B cell (primary cell): Measurements from ENCODE around the gene TCF7L1. TPM values are rescaled to one million over a fixed set of nuclear protein-coding genes. Genes with fewer than 3 reads are reported as not detected.

ENCODE experiments used
- ATAC-seq: fragments of 200-7000 bp; cut with Tn5 transposase; one replicate; pipeline ENCODE4 v1.10.0; 2021; ENCODE audit warnings: low read depth, mild to moderate bottlenecking, moderate number of reproducible peaks, moderate library complexity
- CTCF ChIA-PET: fragments of 350-600 bp; sonication (Branson Sonifier 250); formaldehyde crosslinking; loops from one replicate; lab custom pipeline; 2021; ENCODE audit warnings: antibody characterized with exemption, inconsistent platforms; lab: Charles Lee
- POLR2A ChIA-PET: fragments of 350-600 bp; sonication (Branson Sonifier 250); formaldehyde crosslinking; loops from one replicate; lab custom pipeline; 2021; ENCODE audit warnings: antibody characterized with exemption; lab: Charles Lee
- DNase-seq: peaks from one replicate; pipeline ENCODE4 v3.0.0; 2013
- H2AFZ ChIP-seq: 2 replicates; pipeline ENCODE4 v1.6.1; 2012; ENCODE audit warnings: mild to moderate bottlenecking, low read depth, low read length; ENCODE audit not compliant: insufficient read depth, poor library complexity, severe bottlenecking
- H3K27ac ChIP-seq, 2 donors: 1 replicate in 1 of 2; 2 replicates in 1 of 2; pipeline ENCODE4 v1.5.1; 2012 to 2013; ENCODE audit warnings: low read length in 2 of 2, mild to moderate bottlenecking in 2 of 2, moderate library complexity in 1 of 2
- H3K27me3 ChIP-seq, 4 experiments: fragments of 200-600 bp in 1 of 4; sonication (generic) in 1 of 4; replicated peaks in 1 of 4; 1 replicate in 2 of 4; 2 replicates in 2 of 4; pipeline versions ENCODE4 v1.6.1 to v1.7.0; 2013 to 2016; ENCODE audit warnings: low read length in 3 of 4, mild to moderate bottlenecking in 2 of 4, mixed read lengths in 1 of 4, moderate library complexity in 1 of 4; ENCODE audit not compliant: insufficient read depth in 4 of 4, control insufficient read depth in 3 of 4; ENCODE audit errors: control extremely low read depth in 1 of 4
- H3K36me3 ChIP-seq, 2 experiments: replicated peaks in 1 of 2; 1 replicate in 1 of 2; 2 replicates in 1 of 2; pipeline versions ENCODE4 v1.6.1 to v1.7.1; 2013; ENCODE audit warnings: low read length in 1 of 2; ENCODE audit not compliant: insufficient read depth in 2 of 2, control insufficient read depth in 1 of 2; ENCODE audit errors: control extremely low read depth in 1 of 2, extremely low read depth in 1 of 2
- H3K4me1 ChIP-seq, 2 donors: fragments of 200-600 bp in 1 of 2; sonication (generic) in 1 of 2; 1 replicate in 1 of 2; 2 replicates in 1 of 2; pipeline versions ENCODE4 v1.5.1 to v1.6.1; 2013 to 2017; ENCODE audit warnings: low read length in 2 of 2; ENCODE audit not compliant: control insufficient read depth in 2 of 2, insufficient read depth in 2 of 2
- H3K4me2 ChIP-seq: replicated peaks from 2 replicates; pipeline ENCODE3; 2012; ENCODE audit warnings: mild to moderate bottlenecking, low read depth, low read length; ENCODE audit not compliant: poor library complexity, severe bottlenecking
- H3K4me3 ChIP-seq, 5 experiments: fragments of 200-600 bp in 1 of 5; sonication (generic) in 1 of 5; 1 replicate in 3 of 5; 2 replicates in 2 of 5; pipeline versions ENCODE4 v1.5.1 to v1.7.0; 2011 to 2016; ENCODE audit warnings: low read length in 4 of 5, mild to moderate bottlenecking in 4 of 5, low read depth in 2 of 5, control low read depth in 1 of 5, moderate library complexity in 1 of 5; ENCODE audit not compliant: insufficient read depth in 1 of 5; ENCODE audit errors: control extremely low read depth in 1 of 5, extremely low read depth in 1 of 5
- H3K79me2 ChIP-seq: fragments of 200-600 bp; sonication (generic); one replicate; pipeline ENCODE4 v1.6.0; 2016; ENCODE audit warnings: low read length; ENCODE audit not compliant: control insufficient read depth, insufficient read depth
- H3K9ac ChIP-seq: fragments of 200-600 bp; sonication (generic); 2 replicates; pipeline ENCODE4 v1.6.1; 2017; ENCODE audit warnings: mild to moderate bottlenecking, low read length, moderate library complexity
- H3K9me3 ChIP-seq, 3 donors: one replicate each; pipeline versions ENCODE4 v1.6.1 to v1.7.1; 2013; ENCODE audit warnings: low read length in 2 of 3; ENCODE audit not compliant: control insufficient read depth in 2 of 3, insufficient read depth in 1 of 3; ENCODE audit errors: control extremely low read depth in 1 of 3
- H4K20me1 ChIP-seq: 2 replicates; pipeline ENCODE4 v1.6.0; 2012; ENCODE audit warnings: mild to moderate bottlenecking, low read length; ENCODE audit not compliant: insufficient read depth, control insufficient read depth, poor library complexity, severe bottlenecking
- H3K27ac Mint-ChIP-seq: one replicate; pipeline ENCODE4 v1.8.0; 2021; ENCODE audit warnings: mixed read lengths
- H3K27me3 Mint-ChIP-seq: one replicate; pipeline ENCODE4 v1.8.0; 2021; ENCODE audit warnings: mixed read lengths
- H3K4me1 Mint-ChIP-seq: one replicate; pipeline ENCODE4 v1.8.0; 2021; ENCODE audit warnings: mixed read lengths
- H3K4me3 Mint-ChIP-seq: one replicate; pipeline ENCODE4 v1.8.0; 2021; ENCODE audit warnings: mixed read lengths
- H3K9me3 Mint-ChIP-seq: one replicate; pipeline ENCODE4 v1.8.0; 2022; ENCODE audit warnings: mixed read lengths; ENCODE audit not compliant: insufficient read depth
- EZH2 ChIP-seq: IDR thresholded peaks from 2 replicates; pipeline ENCODE4 v1.6.1; 2012; ENCODE audit warnings: borderline replicate concordance, low read depth, mild to moderate bottlenecking, moderate library complexity, low read length; ENCODE audit not compliant: insufficient read depth, poor library complexity, severe bottlenecking
- WGBS: methylation state at CpG from one replicate; pipeline ENCODE4 v1.1.5; 2013; ENCODE audit warnings: missing lambda C conversion rate; ENCODE audit not compliant: insufficient coverage; 5-methylcytosine and 5-hydroxymethylcytosine counted together
- intact Hi-C: fragments of 100-400 bp; cut with micrococcal nuclease; formaldehyde crosslinking; loops from one replicate; pipeline ENCODE4 v1.10.0; 2022
- polyA plus RNA-seq: library from polyadenylated mRNA; depleted of rRNA; stranded (reverse); fragments of >200 nt; gene quantifications from 2 replicates; pipeline ENCODE4 v1.2.3, GENCODE V29; 2012
- total RNA-seq, 2 donors: library from RNA; stranded (reverse); fragments of 120-200 nt in 1 of 2; gene quantifications; 1 replicate in 1 of 2; 2 replicates in 1 of 2; pipeline versions ENCODE4 v1.2.3 to v1.2.4, GENCODE V29; 2013 to 2022
- TF ChIP-seq, protein P1 (sequence below): fragments of 200-600 bp; IDR thresholded peaks from one replicate; pipeline ENCODE4 v1.8.0; 2022; ENCODE audit warnings: antibody characterized with exemption, mild to moderate bottlenecking

TCF7L1 gene
- total and polyA plus RNA-seq, 2 donors (not counting 1 experiment from before 2014, with no cell fraction given): 0.67 to 0.81 TPM

DNA sequence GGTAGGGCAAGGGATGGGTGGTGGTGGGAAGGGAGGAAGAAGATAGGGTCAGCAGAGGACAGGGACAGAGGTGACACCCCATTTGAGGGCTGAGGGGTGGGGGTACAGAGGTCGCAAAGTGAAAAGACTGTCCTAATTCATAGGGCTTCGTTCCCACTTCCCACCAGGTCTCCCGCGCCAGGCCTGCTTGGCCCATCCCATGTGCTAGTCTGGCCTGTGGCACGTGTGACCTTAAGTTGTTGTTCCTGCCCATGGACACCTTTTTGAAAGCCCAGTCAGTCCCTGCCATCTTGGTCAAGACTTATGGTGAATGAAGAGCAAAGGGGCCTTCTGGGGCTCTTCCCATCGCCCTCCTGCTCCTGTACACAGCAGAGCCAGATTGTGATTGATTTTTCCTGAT, 148.4 kb downstream of the TCF7L1 start:
- no peak for ATAC-seq
- Mint-ChIP-seq H3K27me3 (peaks cover 7% of the 10 kb centered on the region), H3K9me3 (no peaks in the 10 kb centered on the region), H3K4me3 (no peak overlapping the region), H3K27ac (no peak overlapping the region), H3K4me1 (no peaks in the 10 kb centered on the region)
- no peak overlapping the region for H3K4me3 ChIP-seq
- H3K27me3 ChIP-seq: no peaks in the 10 kb centered on the region
- no peaks in the 10 kb centered on the region for H3K36me3 ChIP-seq
- H3K4me2 ChIP-seq: no peak overlapping the region
- H3K9me3 ChIP-seq: no peaks in the 10 kb centered on the region
- ChIA-PET POLR2A (no interaction called here), CTCF (interaction anchor here (1.5 kb wide), 1 partner anchor 19 kb away, joined by 3 read pairs; no protein-coding TSS in a partner anchor)
- intact Hi-C loops: loop anchor here (10.0 kb wide), 1 partner anchor 147 kb away; the partner anchor contains the start of gene TCF7L1
- no peak for DNase-seq
- H4K20me1 ChIP-seq: no peaks in the 10 kb centered on the region
- H2AFZ ChIP-seq: no peak overlapping the region
- no peak overlapping the region for H3K9ac ChIP-seq
- no peaks in the 10 kb centered on the region for H3K4me1 ChIP-seq
- H3K79me2 ChIP-seq: no peaks in the 10 kb centered on the region
- TF ChIP-seq, protein P1, sequence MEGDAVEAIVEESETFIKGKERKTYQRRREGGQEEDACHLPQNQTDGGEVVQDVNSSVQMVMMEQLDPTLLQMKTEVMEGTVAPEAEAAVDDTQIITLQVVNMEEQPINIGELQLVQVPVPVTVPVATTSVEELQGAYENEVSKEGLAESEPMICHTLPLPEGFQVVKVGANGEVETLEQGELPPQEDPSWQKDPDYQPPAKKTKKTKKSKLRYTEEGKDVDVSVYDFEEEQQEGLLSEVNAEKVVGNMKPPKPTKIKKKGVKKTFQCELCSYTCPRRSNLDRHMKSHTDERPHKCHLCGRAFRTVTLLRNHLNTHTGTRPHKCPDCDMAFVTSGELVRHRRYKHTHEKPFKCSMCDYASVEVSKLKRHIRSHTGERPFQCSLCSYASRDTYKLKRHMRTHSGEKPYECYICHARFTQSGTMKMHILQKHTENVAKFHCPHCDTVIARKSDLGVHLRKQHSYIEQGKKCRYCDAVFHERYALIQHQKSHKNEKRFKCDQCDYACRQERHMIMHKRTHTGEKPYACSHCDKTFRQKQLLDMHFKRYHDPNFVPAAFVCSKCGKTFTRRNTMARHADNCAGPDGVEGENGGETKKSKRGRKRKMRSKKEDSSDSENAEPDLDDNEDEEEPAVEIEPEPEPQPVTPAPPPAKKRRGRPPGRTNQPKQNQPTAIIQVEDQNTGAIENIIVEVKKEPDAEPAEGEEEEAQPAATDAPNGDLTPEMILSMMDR: no peak
- no peak for TF ChIP-seq EZH2
- WGBS: 79% methylated on average over 3 of the region's 6 CpGs
- H3K27ac ChIP-seq: no peak overlapping the region

DNA sequence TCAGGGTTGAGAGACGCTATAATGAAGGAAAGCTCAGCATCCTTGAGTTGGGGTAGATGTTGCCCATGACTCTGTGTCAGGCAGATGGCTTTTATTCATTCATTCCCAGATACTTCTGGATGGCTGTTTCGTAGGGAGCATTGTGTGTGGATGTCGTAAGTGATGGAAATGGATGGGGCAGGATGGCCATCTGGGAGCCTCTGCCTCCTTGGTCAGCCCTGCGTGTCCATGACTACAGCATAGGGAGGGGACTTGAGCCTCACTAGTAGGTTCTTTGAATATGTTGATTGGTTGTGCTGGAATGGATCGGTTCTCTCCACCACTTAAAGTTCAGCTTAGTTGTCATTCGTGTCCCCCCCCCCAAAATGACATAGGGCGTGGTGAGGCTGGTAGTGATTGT, 149.7 kb downstream of the TCF7L1 start:
- no peak overlapping the region for H2AFZ ChIP-seq
- no peak for TF ChIP-seq EZH2

More for the DNA sequence above, 149.7 kb downstream of the TCF7L1 start:
- CTCF ChIA-PET: interaction anchor here (0.9 to 5.3 kb wide), 3 partner anchors 17 to 216 kb away, joined by 3 to 27 read pairs (median 3); no protein-coding TSS in a partner anchor
- no peaks in the 10 kb centered on the region for H3K79me2 ChIP-seq
- Mint-ChIP-seq H3K27me3 (peaks cover 8% of the 10 kb centered on the region), H3K9me3 (no peaks in the 10 kb centered on the region), H3K4me1 (no peaks in the 10 kb centered on the region), H3K27ac (no peak overlapping the region), H3K4me3 (no peak overlapping the region)
- ATAC-seq (no peak), DNase-seq (no peak)
- no peaks in the 10 kb centered on the region for H3K27me3 ChIP-seq
- no peaks in the 10 kb centered on the region for H3K4me1 ChIP-seq
- H3K4me3 ChIP-seq: no peak overlapping the region
- H3K4me2 ChIP-seq: no peak overlapping the region
- no peaks in the 10 kb centered on the region for H3K36me3 ChIP-seq
- 82% methylated on average over 2 of the region's 7 CpGs for WGBS
- H3K9ac ChIP-seq: no peak overlapping the region
- intact Hi-C loops: loop anchor here (10.0 kb wide), 1 partner anchor 148 kb away; the partner anchor contains the start of gene TCF7L1
- no peaks in the 10 kb centered on the region for H3K9me3 ChIP-seq
- no peaks in the 10 kb centered on the region for H4K20me1 ChIP-seq
- POLR2A ChIA-PET: no interaction called here
- no peak overlapping the region for H3K27ac ChIP-seq
